ENCODE data around the gene RBP5. TPM values are rescaled to one million over a fixed set of nuclear protein-coding genes. Genes with fewer than 3 reads are reported as not detected.

RBP5 gene
- total RNA-seq, 1 experiment from 2014 or later, result 2.3 TPM

DNA sequence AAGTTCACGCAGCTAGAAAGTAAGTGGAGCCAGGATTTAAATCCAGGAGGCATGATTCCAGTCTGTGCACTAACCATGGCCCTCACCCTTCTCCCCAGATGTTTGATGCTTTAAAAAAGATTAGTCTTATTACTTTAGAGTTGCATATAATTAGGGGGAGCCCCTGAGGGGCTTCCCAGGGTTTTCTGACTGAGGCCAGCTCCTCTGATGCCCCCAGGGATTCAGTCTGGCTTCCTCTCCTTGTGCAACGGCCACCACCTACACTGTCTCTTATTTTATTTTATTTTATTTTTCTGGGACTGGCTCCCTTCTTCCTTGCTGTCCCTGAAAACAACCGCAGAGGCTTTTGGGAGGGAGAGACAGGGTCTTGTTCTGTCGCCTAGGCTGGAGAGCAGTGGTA is 24.1 kb upstream of the RBP5 start:
- TF ChIP-seq, protein P1, sequence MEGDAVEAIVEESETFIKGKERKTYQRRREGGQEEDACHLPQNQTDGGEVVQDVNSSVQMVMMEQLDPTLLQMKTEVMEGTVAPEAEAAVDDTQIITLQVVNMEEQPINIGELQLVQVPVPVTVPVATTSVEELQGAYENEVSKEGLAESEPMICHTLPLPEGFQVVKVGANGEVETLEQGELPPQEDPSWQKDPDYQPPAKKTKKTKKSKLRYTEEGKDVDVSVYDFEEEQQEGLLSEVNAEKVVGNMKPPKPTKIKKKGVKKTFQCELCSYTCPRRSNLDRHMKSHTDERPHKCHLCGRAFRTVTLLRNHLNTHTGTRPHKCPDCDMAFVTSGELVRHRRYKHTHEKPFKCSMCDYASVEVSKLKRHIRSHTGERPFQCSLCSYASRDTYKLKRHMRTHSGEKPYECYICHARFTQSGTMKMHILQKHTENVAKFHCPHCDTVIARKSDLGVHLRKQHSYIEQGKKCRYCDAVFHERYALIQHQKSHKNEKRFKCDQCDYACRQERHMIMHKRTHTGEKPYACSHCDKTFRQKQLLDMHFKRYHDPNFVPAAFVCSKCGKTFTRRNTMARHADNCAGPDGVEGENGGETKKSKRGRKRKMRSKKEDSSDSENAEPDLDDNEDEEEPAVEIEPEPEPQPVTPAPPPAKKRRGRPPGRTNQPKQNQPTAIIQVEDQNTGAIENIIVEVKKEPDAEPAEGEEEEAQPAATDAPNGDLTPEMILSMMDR (IDR thresholded peaks at IDR 0.05; ENCODE audit: unreplicated experiment), result no peak
- no peaks in the 10 kb centered on the region for H3K9me3 Mint-ChIP-seq (ENCODE audit: low read depth, unreplicated experiment)
- BruUV-seq (replicated peaks), result no TSS peak
- peaks cover 7% of the 10 kb centered on the region for H3K36me3 Mint-ChIP-seq (ENCODE audit: insufficient read depth, unreplicated experiment)
- CTCF ChIA-PET, result no interaction called here
- H3K4me3 Mint-ChIP-seq (ENCODE audit: low read depth, unreplicated experiment), result no peak overlapping the region
- DNase-seq, result no peak
- no peaks in the 10 kb centered on the region for H3K27me3 Mint-ChIP-seq (ENCODE audit: unreplicated experiment)
- no peak overlapping the region for H3K27ac Mint-ChIP-seq (ENCODE audit: unreplicated experiment)
- H3K4me1 Mint-ChIP-seq (ENCODE audit: low read depth, unreplicated experiment), result no peaks in the 10 kb centered on the region
- intact Hi-C loops (cut with micrococcal nuclease; ENCODE audit: unreplicated experiment), result no loop called here

DNA sequence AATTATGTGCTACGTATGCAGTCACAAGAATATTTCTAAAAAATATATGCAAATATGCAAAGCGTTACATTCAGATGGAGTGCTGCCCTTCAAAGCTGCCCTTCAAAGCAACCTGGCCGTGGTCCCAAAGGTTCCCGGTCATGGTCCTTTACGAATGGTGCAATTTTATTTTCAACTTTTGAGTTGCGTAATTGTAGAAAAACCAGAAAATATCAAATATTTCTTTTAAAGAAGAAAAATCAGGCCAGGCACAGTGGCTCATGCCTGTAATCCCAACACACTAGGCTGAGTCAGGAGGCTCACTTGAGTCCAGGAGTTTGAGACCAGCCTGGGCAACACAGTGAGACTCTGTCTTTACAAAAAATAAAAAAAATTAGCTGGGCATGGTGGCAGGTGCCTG is 22.8 kb upstream of the RBP5 start:
- H3K36me3 Mint-ChIP-seq (ENCODE audit: insufficient read depth, unreplicated experiment), result peaks cover 7% of the 10 kb centered on the region
- H3K9me3 Mint-ChIP-seq (ENCODE audit: low read depth, unreplicated experiment), result no peaks in the 10 kb centered on the region
- TF ChIP-seq, protein P1 (IDR thresholded peaks at IDR 0.05; ENCODE audit: unreplicated experiment), result no peak
- no peaks in the 10 kb centered on the region for H3K4me1 Mint-ChIP-seq (ENCODE audit: low read depth, unreplicated experiment)
- BruUV-seq (replicated peaks), result no TSS peak
- no peaks in the 10 kb centered on the region for H3K27me3 Mint-ChIP-seq (ENCODE audit: unreplicated experiment)
- H3K27ac Mint-ChIP-seq (ENCODE audit: unreplicated experiment), result no peak overlapping the region
- no peak overlapping the region for H3K4me3 Mint-ChIP-seq (ENCODE audit: low read depth, unreplicated experiment)
- CTCF ChIA-PET, result no interaction called here
- DNase-seq, result no peak
- intact Hi-C loops (cut with micrococcal nuclease; ENCODE audit: unreplicated experiment), result no loop called here

DNA sequence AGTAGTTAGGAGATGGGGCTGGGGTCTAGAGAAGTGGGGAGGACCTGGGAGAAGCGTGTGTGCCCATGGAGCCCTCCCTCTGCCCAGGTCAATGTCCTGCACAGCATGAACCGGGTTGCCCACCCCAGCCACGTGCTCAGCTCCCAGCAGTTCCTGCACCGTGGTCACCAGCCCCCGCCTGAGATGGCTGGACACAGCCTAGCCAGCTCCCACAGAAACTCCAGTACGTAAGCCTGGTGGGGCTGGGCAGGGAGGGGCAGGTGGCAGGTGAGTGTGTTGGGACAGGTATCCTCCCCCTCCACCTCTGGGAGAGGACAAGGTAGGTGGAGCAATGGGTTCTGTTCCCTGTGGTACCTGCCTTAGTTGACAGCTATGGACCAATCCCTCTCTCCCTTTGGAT is 22.2 kb upstream of the RBP5 start:
- no TSS peak for BruUV-seq (replicated peaks)
- no peaks in the 10 kb centered on the region for H3K9me3 Mint-ChIP-seq (ENCODE audit: low read depth, unreplicated experiment)
- CTCF ChIA-PET, result no interaction called here

DNA sequence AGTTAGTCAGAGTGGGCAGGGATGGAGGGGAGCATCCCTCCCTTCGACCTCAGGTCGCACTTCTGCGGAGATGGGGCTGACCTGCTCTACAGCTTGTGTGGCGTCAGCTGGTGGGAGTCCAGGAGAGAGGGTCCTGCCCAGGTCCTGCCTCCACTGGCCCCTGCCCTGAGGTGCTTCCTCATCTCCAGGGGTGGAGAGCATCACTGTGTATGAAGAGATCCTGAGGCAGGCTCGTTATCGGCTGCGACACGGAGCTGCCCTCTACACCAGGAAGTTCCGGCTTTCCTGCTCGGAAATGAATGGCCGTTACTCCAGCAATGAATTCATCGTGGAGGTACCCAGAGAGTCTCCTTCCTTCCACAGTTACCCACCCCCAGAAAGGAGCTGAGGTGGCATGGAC is 21.7 kb upstream of the RBP5 start:
- CTCF ChIA-PET, result no interaction called here
- no peaks in the 10 kb centered on the region for H3K27me3 Mint-ChIP-seq (ENCODE audit: unreplicated experiment)

More for the DNA sequence above, 22.2 kb upstream of the RBP5 start:
- intact Hi-C loops (cut with micrococcal nuclease; ENCODE audit: unreplicated experiment), result no loop called here
- no peak for DNase-seq
- TF ChIP-seq, protein P1 (IDR thresholded peaks at IDR 0.05; ENCODE audit: unreplicated experiment), result no peak
- Mint-ChIP-seq H3K27ac (ENCODE audit: unreplicated experiment) (no peak overlapping the region), H3K4me1 (ENCODE audit: low read depth, unreplicated experiment) (no peaks in the 10 kb centered on the region), H3K36me3 (ENCODE audit: insufficient read depth, unreplicated experiment) (peaks cover 1% of the 10 kb centered on the region), H3K4me3 (ENCODE audit: low read depth, unreplicated experiment) (no peak overlapping the region), H3K27me3 (ENCODE audit: unreplicated experiment) (no peaks in the 10 kb centered on the region)

More for the DNA sequence above, 21.7 kb upstream of the RBP5 start:
- Mint-ChIP-seq H3K4me3 (ENCODE audit: low read depth, unreplicated experiment) (no peak overlapping the region), H3K27ac (ENCODE audit: unreplicated experiment) (no peak overlapping the region), H3K4me1 (ENCODE audit: low read depth, unreplicated experiment) (no peaks in the 10 kb centered on the region), H3K36me3 (ENCODE audit: insufficient read depth, unreplicated experiment) (no peaks in the 10 kb centered on the region), H3K9me3 (ENCODE audit: low read depth, unreplicated experiment) (no peaks in the 10 kb centered on the region)
- no TSS peak for BruUV-seq (replicated peaks)
- intact Hi-C loops (cut with micrococcal nuclease; ENCODE audit: unreplicated experiment), result no loop called here
- no peak for DNase-seq
- TF ChIP-seq, protein P1 (IDR thresholded peaks at IDR 0.05; ENCODE audit: unreplicated experiment), result no peak

Measured in Calu3 (cell line).